ENCODE results near the gene DFFA. TPM values are rescaled to one million over a fixed set of nuclear protein-coding genes. Genes with fewer than 3 reads are reported as not detected.

Gene DFFA
- total RNA-seq, 1 donor from 2014 or later, result 49.5 TPM

GRCh38 chr1:10516925-10517676, 44.8 kb upstream of the DFFA start:
- TF ChIP-seq, protein P1, sequence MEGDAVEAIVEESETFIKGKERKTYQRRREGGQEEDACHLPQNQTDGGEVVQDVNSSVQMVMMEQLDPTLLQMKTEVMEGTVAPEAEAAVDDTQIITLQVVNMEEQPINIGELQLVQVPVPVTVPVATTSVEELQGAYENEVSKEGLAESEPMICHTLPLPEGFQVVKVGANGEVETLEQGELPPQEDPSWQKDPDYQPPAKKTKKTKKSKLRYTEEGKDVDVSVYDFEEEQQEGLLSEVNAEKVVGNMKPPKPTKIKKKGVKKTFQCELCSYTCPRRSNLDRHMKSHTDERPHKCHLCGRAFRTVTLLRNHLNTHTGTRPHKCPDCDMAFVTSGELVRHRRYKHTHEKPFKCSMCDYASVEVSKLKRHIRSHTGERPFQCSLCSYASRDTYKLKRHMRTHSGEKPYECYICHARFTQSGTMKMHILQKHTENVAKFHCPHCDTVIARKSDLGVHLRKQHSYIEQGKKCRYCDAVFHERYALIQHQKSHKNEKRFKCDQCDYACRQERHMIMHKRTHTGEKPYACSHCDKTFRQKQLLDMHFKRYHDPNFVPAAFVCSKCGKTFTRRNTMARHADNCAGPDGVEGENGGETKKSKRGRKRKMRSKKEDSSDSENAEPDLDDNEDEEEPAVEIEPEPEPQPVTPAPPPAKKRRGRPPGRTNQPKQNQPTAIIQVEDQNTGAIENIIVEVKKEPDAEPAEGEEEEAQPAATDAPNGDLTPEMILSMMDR (conservative IDR thresholded peaks at IDR 0.05; ENCODE audit: low read depth, low read length), result no peak
- no peak overlapping the region for H3K4me3 ChIP-seq (ENCODE audit: low read depth, low read length)
- DNase-seq (ENCODE audit: low read depth), result no peak

- TF ChIP-seq, protein P1 (conservative IDR thresholded peaks at IDR 0.05; ENCODE audit: low read depth, low read length), result no peak
- DNase-seq (ENCODE audit: low read depth), result no peak
- no peak overlapping the region for H3K4me3 ChIP-seq (ENCODE audit: low read depth, low read length)
Observed at GRCh38 chr1:10515976-10516750, 43.8 kb upstream of the DFFA start.

GRCh38 chr1:10515301-10515975, 43.1 kb upstream of the DFFA start:
- no peak overlapping the region for H3K4me3 ChIP-seq (ENCODE audit: low read depth, low read length)
- no peak for DNase-seq (ENCODE audit: low read depth)
- TF ChIP-seq, protein P1 (conservative IDR thresholded peaks at IDR 0.05; ENCODE audit: low read depth, low read length), result no peak

DNA sequence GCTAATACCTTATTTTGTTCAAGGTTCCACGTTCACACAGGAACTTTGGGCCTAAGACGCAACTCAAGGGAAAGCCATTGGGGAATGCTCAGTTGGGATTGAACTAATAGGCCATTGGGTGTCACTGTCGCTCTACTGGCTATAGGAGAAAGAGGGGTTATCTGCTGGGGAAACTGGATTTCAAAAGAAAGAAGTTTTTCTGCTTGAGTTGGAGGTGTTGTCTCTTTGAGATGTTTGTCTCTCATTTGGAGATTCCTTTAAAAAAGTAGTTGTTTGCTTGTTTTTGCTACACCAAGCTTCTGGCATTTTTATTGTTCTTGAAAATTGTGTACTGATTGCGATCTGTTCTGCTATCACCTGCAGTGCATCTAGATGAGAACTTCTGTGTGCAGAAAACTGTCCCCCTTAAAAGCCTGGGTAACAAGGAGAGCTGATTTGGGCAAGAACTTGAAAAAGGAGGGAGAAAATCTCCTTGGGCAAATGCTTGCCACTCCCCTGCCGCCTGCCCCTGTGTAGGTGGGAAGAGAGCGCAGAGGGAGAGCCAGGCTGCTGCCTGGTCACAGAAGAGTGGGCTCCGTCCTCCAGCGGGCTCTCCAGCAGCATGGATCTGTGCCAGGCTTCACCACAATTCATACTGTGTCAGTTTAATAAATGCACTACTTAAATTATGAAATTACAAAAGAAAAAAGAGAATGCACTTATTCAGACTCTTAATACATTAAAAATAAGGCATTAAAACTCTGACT, 42.3 kb upstream of the DFFA start:
- DNase-seq (ENCODE audit: low read depth), result no peak
- TF ChIP-seq, protein P1 (conservative IDR thresholded peaks at IDR 0.05; ENCODE audit: low read depth, low read length), result peak; percentile 72
- no peak overlapping the region for H3K4me3 ChIP-seq (ENCODE audit: low read depth, low read length)

- no peak for DNase-seq (ENCODE audit: low read depth)
- no peak overlapping the region for H3K4me3 ChIP-seq (ENCODE audit: low read depth, low read length)
- TF ChIP-seq, protein P1 (conservative IDR thresholded peaks at IDR 0.05; ENCODE audit: low read depth, low read length), result no peak
Observed at GRCh38 chr1:10513199-10513598, 40.9 kb upstream of the DFFA start.

- DNase-seq (ENCODE audit: low read depth), result no peak
- TF ChIP-seq, protein P1 (conservative IDR thresholded peaks at IDR 0.05; ENCODE audit: low read depth, low read length), result no peak
- no peak overlapping the region for H3K4me3 ChIP-seq (ENCODE audit: low read depth, low read length)
Observed at GRCh38 chr1:10511494-10511885, 39.2 kb upstream of the DFFA start.
